GM19467 (cell line): ENCODE results near the gene ZNF26.
"Not testable (repeated sequence)": the region's sequence is repeated elsewhere in the genome, so short reads cannot be mapped to it uniquely, and the experiment has no call there.

Experiments used
- ATAC-seq: cut with Tn5 transposase; IDR thresholded peaks from one replicate; pipeline ENCODE4 v1.9.1; 2021; ENCODE audit warnings: mild to moderate bottlenecking, moderate library complexity; ENCODE audit not compliant: unreplicated experiment

The ZNF26 gene

DNA sequence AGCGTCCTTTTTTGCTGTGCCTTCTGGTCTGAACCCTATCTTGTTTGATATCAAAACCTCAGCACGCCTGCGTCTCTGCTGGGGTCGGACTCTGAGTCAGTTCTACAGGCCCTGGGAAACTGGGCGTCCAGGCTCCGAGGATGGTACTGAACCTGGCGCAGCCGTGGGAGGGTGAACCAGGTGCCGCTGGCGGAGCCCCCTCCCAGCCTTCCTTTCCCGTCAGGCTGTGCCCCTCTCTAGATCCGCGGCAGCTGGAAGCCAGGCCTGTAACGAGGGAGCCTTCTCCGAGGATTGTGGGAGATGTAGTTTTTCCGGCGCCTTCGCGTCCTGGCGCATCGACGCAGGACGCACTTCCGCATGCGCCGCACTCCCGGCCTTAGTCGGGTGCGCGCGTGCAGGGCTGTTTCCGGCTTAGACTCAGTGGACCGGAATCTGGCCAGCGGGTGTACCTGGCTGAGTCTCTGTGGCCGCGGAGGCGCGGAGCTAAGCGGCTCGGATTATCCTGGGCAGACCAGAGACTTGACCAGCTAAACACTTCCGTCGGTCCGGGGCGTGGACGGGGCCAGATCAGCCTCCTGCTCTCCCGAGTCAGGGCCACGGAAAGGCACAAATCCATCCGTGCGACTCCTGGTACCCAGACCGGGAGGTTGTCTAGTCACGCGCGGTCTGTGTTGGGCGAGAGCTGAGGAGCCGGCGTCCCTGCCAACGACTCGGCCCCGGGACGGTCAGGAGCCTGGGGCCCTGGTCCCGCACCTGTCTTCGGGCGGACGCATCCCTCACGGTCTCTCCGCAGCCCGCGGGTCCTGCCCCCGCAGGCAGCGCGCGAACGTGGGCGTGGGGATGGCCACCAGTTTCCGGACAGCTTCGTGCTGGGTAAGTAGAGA, at the start of gene ZNF26:
Gene ZNF26, plus strand, starts transcription at position 367 of the 884 bp plus-strand sequence. Its CDS starts 474 bp downstream, at position 841.
- peak; percentile 97 for ATAC-seq

DNA sequence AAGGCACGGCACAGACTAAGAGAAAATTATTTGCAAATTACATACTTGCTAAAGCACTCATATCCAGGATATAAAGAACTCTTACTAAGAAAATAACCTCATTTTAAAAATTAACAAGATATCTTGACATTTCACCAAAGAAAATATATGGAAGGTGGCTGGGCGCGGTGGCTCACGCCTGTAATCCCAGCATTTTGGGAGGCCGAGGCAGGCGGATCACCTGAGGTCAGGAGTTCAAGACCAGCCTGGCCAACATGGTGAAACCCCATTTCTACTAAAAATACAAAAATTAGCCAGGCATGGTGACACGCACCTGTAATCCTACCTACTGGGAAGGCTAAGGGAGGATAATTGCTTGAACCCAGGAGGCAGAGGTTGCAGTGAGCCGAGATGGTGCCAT, 49.2 kb upstream of the ZNF26 start:
- not testable (repeated sequence) for ATAC-seq

- ATAC-seq = no peak
Observed at GRCh38 chr12:132937476-132937875, 48.7 kb upstream of the ZNF26 start.

GRCh38 chr12:132938807-132939206, 47.4 kb upstream of the ZNF26 start:
- ATAC-seq = not testable (repeated sequence)

DNA sequence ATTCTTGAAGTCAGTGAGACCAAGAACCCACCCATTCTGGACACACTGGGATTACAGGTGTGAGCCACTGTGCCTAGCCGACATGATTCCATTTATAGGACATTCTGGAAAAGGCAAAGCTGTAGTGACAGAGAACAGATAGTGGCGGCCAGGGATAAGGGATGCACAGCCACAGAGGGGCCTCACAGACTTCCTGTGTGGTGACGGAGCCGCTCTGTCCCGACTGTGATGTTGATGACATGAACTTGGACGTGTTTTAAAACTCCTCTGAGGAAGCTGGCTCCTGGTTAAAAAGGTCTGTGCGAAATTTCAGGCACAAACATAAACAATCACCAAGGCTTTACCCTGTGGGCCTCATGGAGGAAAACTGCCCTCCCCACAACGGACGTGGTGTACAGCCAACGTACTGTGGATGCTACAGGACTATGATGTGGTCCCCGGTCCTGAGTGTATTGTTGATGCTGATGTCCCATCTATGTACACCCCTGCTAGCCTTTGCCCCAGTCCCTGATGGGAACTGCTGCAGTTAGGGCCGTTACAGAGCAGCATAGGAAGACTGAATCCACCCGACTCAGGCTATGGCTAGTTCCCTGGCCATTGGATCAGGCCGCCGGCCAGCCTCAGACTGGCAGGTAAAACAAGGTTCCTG, 46.0 kb upstream of the ZNF26 start:
- no peak for ATAC-seq

DNA sequence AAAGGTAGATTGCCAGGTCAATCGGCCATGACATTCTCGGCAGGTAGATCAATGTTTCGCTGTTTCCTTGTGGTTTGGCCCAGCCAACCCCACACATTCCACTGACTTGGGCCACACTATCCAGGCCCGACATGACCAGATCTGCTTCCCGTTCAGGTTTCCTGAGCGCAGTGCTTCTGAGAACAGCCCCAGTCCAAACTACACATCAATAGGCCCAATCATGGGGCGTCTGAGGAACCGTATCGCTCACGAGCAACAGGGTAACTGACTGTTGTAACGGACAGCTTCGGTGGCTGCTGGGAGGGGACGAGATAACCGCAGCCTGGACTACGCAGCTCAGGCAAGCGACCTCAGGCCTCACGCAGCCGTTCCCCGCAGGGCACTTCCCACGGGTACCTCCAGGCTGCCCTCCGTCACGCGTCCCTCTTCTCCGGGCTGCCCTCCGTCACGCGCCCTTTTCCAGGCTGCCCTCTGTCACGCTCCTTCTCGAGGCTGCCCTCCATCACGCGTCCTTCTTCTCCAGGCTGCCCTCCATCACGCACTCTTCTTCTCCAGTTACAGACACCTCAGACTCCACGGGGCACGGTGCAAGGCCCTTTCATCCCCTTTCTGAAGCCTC, 44.7 kb upstream of the ZNF26 start:
- ATAC-seq = no peak

- no peak for ATAC-seq
Observed at GRCh38 chr12:132942611-132943010, 43.6 kb upstream of the ZNF26 start.

DNA sequence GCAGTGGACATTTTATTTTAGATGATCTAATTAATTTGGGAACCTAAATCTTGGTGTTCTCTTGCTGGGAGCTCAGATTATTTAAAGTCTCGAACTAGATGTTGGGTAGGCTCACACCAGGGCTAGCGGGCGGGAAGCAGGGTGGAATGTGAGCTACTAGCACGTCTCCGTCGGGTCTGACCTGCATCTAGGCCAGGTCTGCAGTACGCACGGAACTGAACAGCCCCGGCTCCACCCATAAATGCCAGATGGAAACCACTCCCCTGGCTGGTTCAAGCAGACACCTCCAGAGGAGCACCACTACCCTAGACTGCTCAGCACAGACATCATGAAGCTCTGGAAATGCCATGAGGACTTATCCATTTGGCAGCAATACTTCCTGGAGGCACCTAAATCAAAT, 40.4 kb upstream of the ZNF26 start:
- no peak for ATAC-seq

- no peak for ATAC-seq
Observed at GRCh38 chr12:132946246-132946820, 39.8 kb upstream of the ZNF26 start.

- ATAC-seq = no peak
Observed at GRCh38 chr12:132948146-132949066, 37.8 kb upstream of the ZNF26 start.

DNA sequence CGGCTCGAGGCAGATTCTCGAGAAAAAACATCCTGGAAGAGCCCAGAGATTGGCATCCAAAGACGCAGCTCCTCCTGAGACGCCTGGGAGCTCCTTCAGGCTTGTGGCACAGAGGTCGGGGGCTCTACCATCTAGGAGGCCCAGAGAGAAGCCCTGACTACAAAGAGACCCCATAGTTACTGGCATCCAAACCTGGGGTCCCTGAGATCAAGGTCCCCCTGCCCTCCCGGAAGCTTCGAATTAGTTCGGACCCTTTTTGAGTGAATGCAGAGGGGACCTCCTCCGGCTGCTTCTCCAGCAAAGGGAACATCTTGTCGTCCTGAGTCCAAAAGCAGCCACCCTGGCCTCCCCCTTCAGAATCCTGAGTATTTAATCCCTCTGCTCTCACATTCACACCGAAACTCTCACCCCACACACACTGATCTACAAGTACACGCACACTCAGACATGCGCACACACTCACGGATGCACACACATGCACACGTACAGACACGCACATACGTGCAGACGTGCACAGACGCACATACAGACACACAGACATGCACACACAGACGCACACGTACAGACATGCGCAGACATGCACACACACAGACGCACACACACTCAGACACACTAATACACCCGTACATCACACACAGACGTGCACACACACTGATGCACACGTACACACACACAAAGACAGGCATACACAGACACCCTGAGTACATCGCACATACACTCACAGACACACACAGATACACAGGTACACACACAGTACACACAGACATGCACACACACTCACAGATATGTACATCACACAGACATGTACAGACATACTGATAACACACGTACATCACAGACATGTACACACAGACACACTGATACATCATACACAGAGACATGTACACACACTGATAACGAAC, 36.0 kb upstream of the ZNF26 start:
- ATAC-seq = no peak

GRCh38 chr12:132950844-132951535, 35.2 kb upstream of the ZNF26 start:
- ATAC-seq = no peak

DNA sequence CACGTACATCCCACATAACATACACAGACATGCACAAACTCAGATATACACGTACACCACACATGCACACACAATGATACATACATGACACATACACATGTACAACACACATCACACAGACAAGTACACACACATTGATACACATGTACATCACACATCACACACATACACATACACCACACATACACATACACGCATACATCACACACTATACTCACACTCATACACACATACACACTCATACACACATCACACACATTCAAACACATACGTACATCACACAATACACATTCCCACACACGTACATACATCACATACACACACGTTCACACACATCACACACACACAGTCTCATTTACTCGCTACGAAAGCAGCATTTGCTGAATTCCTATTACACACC, 34.5 kb upstream of the ZNF26 start:
- ATAC-seq = no peak

DNA sequence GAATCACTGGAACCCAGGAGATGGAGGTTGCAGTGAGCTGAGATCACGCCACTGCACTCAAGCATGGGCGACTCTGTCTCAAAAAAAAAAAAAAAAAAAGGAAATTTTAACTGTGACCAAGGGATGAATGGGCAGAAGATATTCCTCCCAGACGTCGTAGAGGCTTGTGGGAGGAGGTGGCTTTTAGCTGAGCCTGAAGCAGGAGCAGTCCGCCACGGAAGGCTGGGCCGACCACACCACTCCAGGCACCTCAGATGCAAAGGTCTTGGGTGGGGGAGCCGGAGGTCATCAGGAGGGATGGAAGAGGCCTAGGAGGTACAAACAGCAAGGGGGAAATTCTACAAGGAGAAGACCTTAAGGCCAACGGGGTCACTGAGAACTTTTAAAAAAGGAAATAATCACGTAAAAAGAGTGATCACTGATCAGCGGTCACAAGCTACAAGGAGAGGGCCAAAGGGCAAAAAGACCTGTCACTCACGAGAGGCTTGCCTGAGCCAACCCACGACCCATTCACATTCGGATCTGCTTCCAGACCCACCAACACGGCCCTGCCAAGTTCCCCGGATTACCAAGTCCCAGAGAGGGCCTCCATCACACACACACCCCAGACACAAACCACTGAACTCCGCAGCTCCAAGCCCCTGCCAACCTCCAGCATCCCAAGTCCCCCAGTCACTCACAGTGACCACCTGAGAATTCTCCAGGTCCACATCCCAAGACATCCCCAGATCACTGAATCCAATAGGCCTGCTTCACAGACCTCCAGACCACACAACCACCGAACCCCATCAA, 33.6 kb upstream of the ZNF26 start:
- ATAC-seq = no peak

DNA sequence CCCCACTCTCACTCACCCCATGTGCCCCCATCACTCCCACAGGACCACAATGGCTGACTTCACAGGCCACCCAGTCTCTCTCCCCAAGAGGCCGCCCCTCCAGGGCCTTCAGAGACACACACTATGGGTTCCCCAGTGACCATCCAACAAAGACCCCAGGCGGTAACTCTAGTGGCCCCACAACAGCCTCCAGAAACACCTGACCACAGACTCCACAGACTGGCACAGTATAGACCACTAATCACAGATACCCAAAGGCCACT, 33.1 kb upstream of the ZNF26 start:
- ATAC-seq = no peak

DNA sequence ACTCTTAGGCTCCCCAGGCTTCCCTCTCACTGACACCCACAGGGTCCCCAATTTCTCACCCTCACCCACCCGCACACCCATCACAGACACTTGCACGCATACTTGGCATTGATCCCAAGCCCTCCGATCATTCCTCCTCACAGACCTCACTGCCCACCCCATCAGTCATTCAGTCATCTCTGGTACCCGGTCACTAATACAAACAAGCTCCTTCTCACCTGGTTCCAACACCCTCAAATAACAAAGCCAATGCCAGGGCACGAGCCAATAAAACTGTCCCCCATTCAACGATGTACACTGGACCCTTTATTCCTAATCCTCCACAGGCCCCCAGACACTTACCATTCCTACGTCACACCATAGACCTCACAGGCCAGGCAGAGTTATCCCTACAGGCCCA, 32.4 kb upstream of the ZNF26 start:
- no peak for ATAC-seq

DNA sequence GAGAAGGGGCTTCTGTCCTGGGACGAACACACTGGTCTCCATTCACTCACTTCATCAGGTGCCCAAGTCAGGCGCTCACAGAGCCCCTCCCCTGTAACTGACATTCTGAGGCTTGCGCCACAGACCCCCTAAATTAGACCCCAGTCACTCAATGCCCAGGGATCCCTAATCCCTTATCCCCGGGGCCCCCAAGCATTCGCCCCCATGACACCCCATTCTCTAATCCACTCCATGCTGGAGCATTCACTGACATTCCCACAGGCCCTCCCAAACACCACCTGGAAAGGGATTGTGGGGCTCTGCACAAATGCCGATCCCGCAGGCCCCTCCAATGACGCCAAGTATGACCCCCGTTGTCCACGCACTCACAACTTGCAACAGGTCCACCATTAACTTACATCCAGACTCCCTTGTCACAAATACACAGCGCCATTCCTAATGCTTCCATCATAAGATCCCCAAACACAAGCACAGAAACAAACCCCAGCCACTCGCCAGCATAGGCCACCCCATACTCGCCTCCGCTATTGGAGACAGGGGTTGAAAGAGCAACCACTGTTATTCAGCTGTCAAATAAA, 31.6 kb upstream of the ZNF26 start:
- no peak for ATAC-seq
